ENCODE measurements around the gene ZNF256. TPM values are rescaled to one million over a fixed set of nuclear protein-coding genes. Genes with fewer than 3 reads are reported as not detected.
"Not testable (repeated sequence)": the region's sequence is repeated elsewhere in the genome, so short reads cannot be mapped to it uniquely, and the experiment has no call there.

ZNF256 gene
- total RNA-seq (2014; rRNA removed; shearing (Covaris generic)) = 3.6 and 10.2 TPM in 2 replicates

- in situ Hi-C loops (cut with HindIII; ENCODE audit: low sequenced_read_pairs) = no loop called here
- peak; percentile 98 for DNase-seq (ENCODE audit: low spot score)
These were observed at the start of gene ZNF256 for GRCh38 chr19:57947419-57948134. Gene ZNF256 (minus strand): TSS chr19:57947706. CDS start chr19:57947474, 232 bp downstream.

GRCh38 chr19:57992841-57993240 is 45.3 kb upstream of the ZNF256 start:
- in situ Hi-C loops (cut with HindIII; ENCODE audit: low sequenced_read_pairs) = no loop called here
- DNase-seq (ENCODE audit: low spot score) = no peak

GRCh38 chr19:57978586-57979289 is 31.2 kb upstream of the ZNF256 start:
- no peak for DNase-seq (ENCODE audit: low spot score)
- in situ Hi-C loops (cut with HindIII; ENCODE audit: low sequenced_read_pairs) = no loop called here

GRCh38 chr19:57974434-57974833 is 26.9 kb upstream of the ZNF256 start, which contains the start of gene C19orf18:
Gene C19orf18 (minus strand): TSS chr19:57974534. CDS start chr19:57974432, 102 bp downstream.
- no peak for DNase-seq (ENCODE audit: low spot score)
- in situ Hi-C loops (cut with HindIII; ENCODE audit: low sequenced_read_pairs) = no loop called here

- DNase-seq (ENCODE audit: low spot score) = no peak
- in situ Hi-C loops (cut with HindIII; ENCODE audit: low sequenced_read_pairs) = no loop called here
These were observed 17.3 kb upstream of the ZNF256 start for GRCh38 chr19:57964761-57965160.

GRCh38 chr19:57961785-57962184 is 14.3 kb upstream of the ZNF256 start:
- no peak for DNase-seq (ENCODE audit: low spot score)
- in situ Hi-C loops (cut with HindIII; ENCODE audit: low sequenced_read_pairs) = no loop called here

- in situ Hi-C loops (cut with HindIII; ENCODE audit: low sequenced_read_pairs) = no loop called here
- no peak for DNase-seq (ENCODE audit: low spot score)
These were observed 7.5 kb upstream of the ZNF256 start for GRCh38 chr19:57954996-57955395.

- in situ Hi-C loops (cut with HindIII; ENCODE audit: low sequenced_read_pairs) = no loop called here
These were observed 2.2 kb upstream of the ZNF256 start for GRCh38 chr19:57949702-57950101.

GRCh38 chr19:57949296-57949695 is 1.8 kb upstream of the ZNF256 start:
- in situ Hi-C loops (cut with HindIII; ENCODE audit: low sequenced_read_pairs) = no loop called here
- no peak for DNase-seq (ENCODE audit: low spot score)

More at GRCh38 chr19:57949702-57950101, 2.2 kb upstream of the ZNF256 start:
- no peak for DNase-seq (ENCODE audit: low spot score)

- in situ Hi-C loops (cut with HindIII; ENCODE audit: low sequenced_read_pairs) = no loop called here
- DNase-seq (ENCODE audit: low spot score) = no peak
These were observed 453 bp downstream of the ZNF256 start for GRCh38 chr19:57947088-57947418.

- DNase-seq (ENCODE audit: low spot score) = no peak
- in situ Hi-C loops (cut with HindIII; ENCODE audit: low sequenced_read_pairs) = no loop called here
These were observed 1.2 kb downstream of the ZNF256 start for GRCh38 chr19:57946316-57946715.

GRCh38 chr19:57941593-57941992 is 5.9 kb downstream of the ZNF256 start:
- in situ Hi-C loops (cut with HindIII; ENCODE audit: low sequenced_read_pairs) = no loop called here
- no peak for DNase-seq (ENCODE audit: low spot score)

GRCh38 chr19:57935731-57936130 is 11.8 kb downstream of the ZNF256 start:
- no peak for DNase-seq (ENCODE audit: low spot score)
- in situ Hi-C loops (cut with HindIII; ENCODE audit: low sequenced_read_pairs) = no loop called here

GRCh38 chr19:57934820-57935665 is 12.5 kb downstream of the ZNF256 start, which contains the start of gene ZNF418:
Gene ZNF418 (minus strand): TSS chr19:57935402. CDS start chr19:57933822, 1,580 bp downstream.
- peak; percentile 96 for DNase-seq (ENCODE audit: low spot score)
- in situ Hi-C loops (cut with HindIII; ENCODE audit: low sequenced_read_pairs) = no loop called here

GRCh38 chr19:57927587-57927986 is 19.9 kb downstream of the ZNF256 start:
- DNase-seq (ENCODE audit: low spot score) = no peak
- in situ Hi-C loops (cut with HindIII; ENCODE audit: low sequenced_read_pairs) = no loop called here

GRCh38 chr19:57916168-57916995 is 31.1 kb downstream of the ZNF256 start, which contains the start of gene ZNF417:
Gene ZNF417 (minus strand): TSS chr19:57916592. CDS start chr19:57916411, 181 bp downstream.
- DNase-seq (ENCODE audit: low spot score) = peak; percentile 98
- in situ Hi-C loops (cut with HindIII; ENCODE audit: low sequenced_read_pairs) = not testable (repeated sequence)

- DNase-seq (ENCODE audit: low spot score) = no peak
- in situ Hi-C loops (cut with HindIII; ENCODE audit: low sequenced_read_pairs) = no loop called here
These were observed 33.0 kb downstream of the ZNF256 start for GRCh38 chr19:57914531-57914930.

GRCh38 chr19:57907394-57907793 is 40.1 kb downstream of the ZNF256 start:
- DNase-seq (ENCODE audit: low spot score) = no peak
- in situ Hi-C loops (cut with HindIII; ENCODE audit: low sequenced_read_pairs) = no loop called here

GRCh38 chr19:57905258-57905657 is 42.2 kb downstream of the ZNF256 start:
- in situ Hi-C loops (cut with HindIII; ENCODE audit: low sequenced_read_pairs) = no loop called here

More at GRCh38 chr19:57905258-57905657, 42.2 kb downstream of the ZNF256 start:
- DNase-seq (ENCODE audit: low spot score) = no peak

Data from G401 (cell line).